K562 (cell line): ENCODE data around the gene SELENOO. TPM values are rescaled to one million over a fixed set of nuclear protein-coding genes. Genes with fewer than 3 reads are reported as not detected.

Experiments
- ARHGAP35 ChIP-seq: fragments of 450-650 bp; IDR thresholded peaks from 2 replicates; pipeline ENCODE4 v1.6.1; 2018; ENCODE audit not compliant: partially characterized antibody
- CREM ChIP-seq: IDR thresholded peaks from 2 replicates; pipeline ENCODE4 v1.6.1; 2014; ENCODE audit warnings: antibody characterized with exemption, low read depth
- CSDE1 ChIP-seq, 2 experiments: fragments of 450-650 bp; IDR thresholded peaks; 2 replicates each; pipeline ENCODE4 v1.6.1; 2016; ENCODE audit warnings: mild to moderate bottlenecking in 1 of 2
- CTCFL ChIP-seq: IDR thresholded peaks from 2 replicates; pipeline ENCODE4 v1.6.1; 2011; ENCODE audit warnings: borderline replicate concordance, low read depth, mild to moderate bottlenecking, moderate library complexity, low read length; ENCODE audit not compliant: insufficient read depth, poor library complexity, severe bottlenecking
- FOXO4 ChIP-seq: fragments of 450-650 bp; formaldehyde crosslinking; IDR thresholded peaks from 2 replicates; pipeline ENCODE4 v1.4.0; 2020; ENCODE audit warnings: mild to moderate bottlenecking, moderate library complexity
- IFI16 ChIP-seq: fragments of 250-450 bp; sonication (Bioruptor Pico); IDR thresholded peaks from 2 replicates; pipeline ENCODE4 v2.1.2; 2022; ENCODE audit warnings: mild to moderate bottlenecking, inconsistent platforms
- MAFG ChIP-seq: fragments of 450-650 bp; conservative IDR thresholded peaks from 2 replicates; pipeline ENCODE4 v1.6.1; 2016; ENCODE audit warnings: missing genetic modification characterization, missing compliant biosample characterization
- NR0B1 ChIP-seq: fragments of 450-650 bp; IDR thresholded peaks from one replicate; pipeline ENCODE4 v1.6.1; 2018; ENCODE audit warnings: mild to moderate bottlenecking, moderate library complexity; ENCODE audit not compliant: partially characterized antibody
- PRMT5 ChIP-seq: sonication (generic); formaldehyde crosslinking; IDR thresholded peaks from 2 replicates; pipeline ENCODE4 v1.5.0; 2020; ENCODE audit warnings: missing genetic modification reagents
- ZBTB43 ChIP-seq: sonication (generic); formaldehyde crosslinking; IDR thresholded peaks from 2 replicates; pipeline ENCODE4 v1.8.0; 2023; ENCODE audit warnings: mild to moderate bottlenecking, missing genetic modification reagents
- ZNF134 ChIP-seq: fragments of 250-450 bp; sonication (Bioruptor Pico); conservative IDR thresholded peaks from 2 replicates; pipeline ENCODE4 v1.4.0; 2020
- ZNF318 ChIP-seq, 2 experiments: fragments of 450-650 bp; IDR thresholded peaks; 2 replicates each; pipeline ENCODE4 v1.6.1; 2016; ENCODE audit warnings: mild to moderate bottlenecking in 2 of 2, borderline replicate concordance in 1 of 2, low read depth in 1 of 2, moderate library complexity in 1 of 2
- ZNF354B ChIP-seq: fragments of 250-450 bp; sonication (Bioruptor Pico); IDR thresholded peaks from 2 replicates; pipeline ENCODE4 v1.4.0; 2020
- ZNF57 ChIP-seq: fragments of 450-650 bp; formaldehyde crosslinking; IDR thresholded peaks from 2 replicates; pipeline ENCODE4 v1.4.0; 2020; ENCODE audit warnings: mild to moderate bottlenecking, moderate library complexity
- ZNF695 ChIP-seq: fragments of 450-650 bp; formaldehyde crosslinking; IDR thresholded peaks from 2 replicates; pipeline ENCODE4 v1.4.0; 2020; ENCODE audit warnings: mild to moderate bottlenecking, moderate library complexity
- polyA plus RNA-seq, 8 experiments: library from polyadenylated mRNA; depleted of rRNA in 4 of 8; stranded (reverse) in 5 of 8; unstranded in 3 of 8; fragments of >200 nt; fragmentation: Nextera tagmentation in 2 of 8; fragmentation: Illumina TruSeq in 1 of 8; extraction: Ambion mirVana in 2 of 8; extraction: Trizol in 1 of 8; gene quantifications; 2 replicates each; pipeline versions ENCODE4 v1.2.1 to v1.2.3, GENCODE V29; 2011 to 2014; ENCODE audit warnings: inconsistent platforms in 1 of 8, missing spikeins in 1 of 8
- total RNA-seq, 7 experiments: library from RNA; depleted of rRNA in 6 of 7; stranded (reverse); fragments of >200 nt in 6 of 7; fragmentation: Illumina TruSeq in 2 of 7; extraction: Trizol in 2 of 7; gene quantifications; 2 replicates each; pipeline versions ENCODE4 v1.2.1 to v1.2.3, GENCODE V29; 2011 to 2021; ENCODE audit warnings: low replicate concordance in 1 of 7

The SELENOO gene
- total and polyA plus RNA-seq, 9 of the 15 experiments (the other 6 are each of a cell fraction or from before 2014, with no cell fraction given) = 0.37 to 24.9 (median 8.3) TPM

GRCh38 chr22:50209893-50210292 lies 9.1 kb downstream of the SELENOO start (continued):
- no peak for TF ChIP-seq FOXO4 (CRISPR knock-in tag)
- TF ChIP-seq CSDE1 (IDR thresholded peaks at IDR 0.05) = no peak
- no peak for TF ChIP-seq ARHGAP35
- no peak for TF ChIP-seq PRMT5 (CRISPR knock-in tag)
- TF ChIP-seq CREM = 0 out of 2 replicates have a peak, but pooled peaks have one; percentile 26
- no peak for TF ChIP-seq ZNF57 (CRISPR knock-in tag)
- no peak for TF ChIP-seq MAFG (tag)
- no peak for TF ChIP-seq CTCFL
- no peak for TF ChIP-seq IFI16 (CRISPR knock-in tag)
- TF ChIP-seq ZBTB43 (CRISPR knock-in tag) = no peak
- no peak for TF ChIP-seq ZNF134 (CRISPR knock-in tag)
- no peak for TF ChIP-seq ZNF695
- TF ChIP-seq ZNF318 (IDR thresholded peaks at IDR 0.05; ENCODE audit: borderline replicate concordance in 1 of 2, low read depth in 1 of 2) = no peak
- TF ChIP-seq NR0B1 = no peak
- TF ChIP-seq ZNF354B = no peak
